Activated T-helper 1 cell treated with anti-CD3 and anti-CD28 coated beads, Interleukin-12 subunit alpha, Interleukin-12 subunit beta, Interleukin-2, Interleukin-4 antibody, amounts not matched to agents 30 ng/mL and 10 ng/mL and 1 ng/mL, durations not matched to agents 14 hours and 24 hours and 36 hours (primary cell): Measurements from ENCODE around the gene GTF3A. TPM values are rescaled to one million over a fixed set of nuclear protein-coding genes. Genes with fewer than 3 reads are reported as not detected.
A peak's percentile ranks its signal among the peaks of the same experiment; 100 is the strongest.

Experiments
- DNase-seq: peaks from one replicate; pipeline ENCODE4 v3.0.0; 2021; ENCODE audit warnings: low spot score
- H3K27ac Mint-ChIP-seq: one replicate; pipeline ENCODE4 v1.8.0; 2021; ENCODE audit warnings: mild to moderate bottlenecking, mixed read lengths
- H3K27me3 Mint-ChIP-seq: one replicate; pipeline ENCODE4 v1.8.0; 2022; ENCODE audit warnings: mild to moderate bottlenecking, moderate library complexity, mixed read lengths; ENCODE audit not compliant: insufficient read depth
- H3K36me3 Mint-ChIP-seq: one replicate; pipeline ENCODE4 v1.8.0; 2021; ENCODE audit warnings: low read depth, mixed read lengths
- H3K4me1 Mint-ChIP-seq: one replicate; pipeline ENCODE4 v1.8.0; 2021; ENCODE audit warnings: low read depth, mixed read lengths
- H3K4me3 Mint-ChIP-seq: one replicate; pipeline ENCODE4 v1.8.0; 2021; ENCODE audit warnings: mild to moderate bottlenecking, moderate library complexity, mixed read lengths
- H3K9me3 Mint-ChIP-seq: one replicate; pipeline ENCODE4 v1.8.0; 2021; ENCODE audit warnings: mixed read lengths
- intact Hi-C: fragments of 100-400 bp; cut with micrococcal nuclease; formaldehyde crosslinking; loops from one replicate; pipeline ENCODE4 v1.15.1; 2024
- total RNA-seq: library from RNA; stranded (reverse); gene quantifications from 2 replicates; pipeline ENCODE4 v1.2.3, GENCODE V29; 2022

GTF3A gene
- total RNA-seq, 1 donor from 2014 or later, result 255 TPM

GRCh38 chr13:27415116-27415515 lies 9.3 kb upstream of the GTF3A start:
- no peak overlapping the region for H3K4me3 Mint-ChIP-seq
- peaks cover 22% of the 10 kb centered on the region for H3K27me3 Mint-ChIP-seq
- intact Hi-C loops, result no loop called here
- H3K4me1 Mint-ChIP-seq, result peaks cover 7% of the 10 kb centered on the region
- no peaks in the 10 kb centered on the region for H3K36me3 Mint-ChIP-seq
- H3K9me3 Mint-ChIP-seq, result no peaks in the 10 kb centered on the region
- no peak overlapping the region for H3K27ac Mint-ChIP-seq
- DNase-seq, result no peak

GRCh38 chr13:27419328-27419727 lies 5.1 kb upstream of the GTF3A start:
- no peak for DNase-seq
- no peak overlapping the region for H3K27ac Mint-ChIP-seq
- no peaks in the 10 kb centered on the region for H3K9me3 Mint-ChIP-seq
- H3K27me3 Mint-ChIP-seq, result no peaks in the 10 kb centered on the region
- H3K4me3 Mint-ChIP-seq, result no peak overlapping the region
- intact Hi-C loops, result no loop called here
- no peaks in the 10 kb centered on the region for H3K36me3 Mint-ChIP-seq
- H3K4me1 Mint-ChIP-seq, result peaks cover 7% of the 10 kb centered on the region

- no peaks in the 10 kb centered on the region for H3K27me3 Mint-ChIP-seq
- no peak for DNase-seq
- peaks cover 9% of the 10 kb centered on the region for H3K36me3 Mint-ChIP-seq
- intact Hi-C loops, result no loop called here
- H3K27ac Mint-ChIP-seq, result no peak overlapping the region
- H3K4me1 Mint-ChIP-seq, result peaks cover 19% of the 10 kb centered on the region
- no peak overlapping the region for H3K4me3 Mint-ChIP-seq
- H3K9me3 Mint-ChIP-seq, result no peaks in the 10 kb centered on the region
These were observed 3.1 kb upstream of the GTF3A start for GRCh38 chr13:27421101-27421871.

- peaks cover 23% of the 10 kb centered on the region for H3K36me3 Mint-ChIP-seq
- H3K27me3 Mint-ChIP-seq, result no peaks in the 10 kb centered on the region
- peaks cover 39% of the 10 kb centered on the region for H3K4me1 Mint-ChIP-seq
- H3K4me3 Mint-ChIP-seq, result peak overlapping the region; percentile 73
- no peaks in the 10 kb centered on the region for H3K9me3 Mint-ChIP-seq
- intact Hi-C loops, result no loop called here
- DNase-seq, result no peak
- H3K27ac Mint-ChIP-seq, result peak overlapping the region; percentile 69
These were observed 1.1 kb upstream of the GTF3A start for GRCh38 chr13:27423333-27423732.

- H3K27ac Mint-ChIP-seq, result peak overlapping the region; percentile 98
- no peaks in the 10 kb centered on the region for H3K27me3 Mint-ChIP-seq
- no peak for DNase-seq
- peaks cover 37% of the 10 kb centered on the region for H3K4me1 Mint-ChIP-seq
- peaks cover 28% of the 10 kb centered on the region for H3K36me3 Mint-ChIP-seq
- no peaks in the 10 kb centered on the region for H3K9me3 Mint-ChIP-seq
- H3K4me3 Mint-ChIP-seq, result peak overlapping the region; percentile 89
- intact Hi-C loops, result loop anchor here (5.0 kb wide), 3 partner anchors 153 to 842 kb away; partner anchors contain the start of gene RASL11A
These were observed 919 bp downstream of the GTF3A start for GRCh38 chr13:27425158-27425917.

GRCh38 chr13:27425918-27426630 lies 1.7 kb downstream of the GTF3A start:
- H3K9me3 Mint-ChIP-seq, result no peaks in the 10 kb centered on the region
- H3K4me3 Mint-ChIP-seq, result peak overlapping the region; percentile 89
- H3K4me1 Mint-ChIP-seq, result peaks cover 45% of the 10 kb centered on the region
- intact Hi-C loops, result loop anchor here (1.0 to 5.0 kb wide), 11 partner anchors 24 to 1293 kb away; partner anchors contain the start of genes MTIF3, POLR1D, RASL11A and RPL21
- no peaks in the 10 kb centered on the region for H3K27me3 Mint-ChIP-seq
- H3K36me3 Mint-ChIP-seq, result peaks cover 35% of the 10 kb centered on the region
- peak overlapping the region; percentile 98 for H3K27ac Mint-ChIP-seq
- peak; percentile 69 for DNase-seq

- peaks cover 56% of the 10 kb centered on the region for H3K4me1 Mint-ChIP-seq
These were observed 3.2 kb downstream of the GTF3A start for GRCh38 chr13:27427641-27428040.

GRCh38 chr13:27428160-27428559 lies 3.7 kb downstream of the GTF3A start:
- intact Hi-C loops, result loop anchor here (5.0 kb wide), 3 partner anchors 156 to 839 kb away; partner anchors contain the start of gene RASL11A
- Mint-ChIP-seq H3K9me3 (no peaks in the 10 kb centered on the region), H3K27me3 (no peaks in the 10 kb centered on the region), H3K36me3 (peaks cover 51% of the 10 kb centered on the region), H3K4me3 (peak overlapping the region; percentile 78), H3K27ac (peak overlapping the region; percentile 78), H3K4me1 (peaks cover 59% of the 10 kb centered on the region)
- no peak for DNase-seq

More at GRCh38 chr13:27427641-27428040, 3.2 kb downstream of the GTF3A start:
- DNase-seq, result no peak
- no peaks in the 10 kb centered on the region for H3K27me3 Mint-ChIP-seq
- peak overlapping the region; percentile 89 for H3K4me3 Mint-ChIP-seq
- peak overlapping the region; percentile 98 for H3K27ac Mint-ChIP-seq
- intact Hi-C loops, result loop anchor here (1.0 to 5.0 kb wide), 6 partner anchors 21 to 1291 kb away; partner anchors contain the start of genes RASL11A and SLC46A3
- H3K9me3 Mint-ChIP-seq, result no peaks in the 10 kb centered on the region
- H3K36me3 Mint-ChIP-seq, result peaks cover 47% of the 10 kb centered on the region

GRCh38 chr13:27432180-27432579 lies 7.8 kb downstream of the GTF3A start:
- H3K27ac Mint-ChIP-seq, result no peak overlapping the region
- no peak for DNase-seq
- no peaks in the 10 kb centered on the region for H3K9me3 Mint-ChIP-seq
- intact Hi-C loops, result no loop called here
- no peak overlapping the region for H3K4me3 Mint-ChIP-seq
- H3K4me1 Mint-ChIP-seq, result peaks cover 46% of the 10 kb centered on the region
- H3K36me3 Mint-ChIP-seq, result peaks cover 57% of the 10 kb centered on the region
- no peaks in the 10 kb centered on the region for H3K27me3 Mint-ChIP-seq

- peaks cover 57% of the 10 kb centered on the region for H3K36me3 Mint-ChIP-seq
These were observed 8.3 kb downstream of the GTF3A start for GRCh38 chr13:27432611-27433210.

GRCh38 chr13:27437126-27437525 lies 12.7 kb downstream of the GTF3A start:
- Mint-ChIP-seq H3K9me3 (no peaks in the 10 kb centered on the region), H3K4me3 (no peak overlapping the region), H3K36me3 (peaks cover 52% of the 10 kb centered on the region), H3K27me3 (no peaks in the 10 kb centered on the region), H3K4me1 (peaks cover 53% of the 10 kb centered on the region), H3K27ac (no peak overlapping the region)
- intact Hi-C loops, result no loop called here
- DNase-seq, result no peak

More at GRCh38 chr13:27432611-27433210, 8.3 kb downstream of the GTF3A start:
- Mint-ChIP-seq H3K27me3 (no peaks in the 10 kb centered on the region), H3K9me3 (no peaks in the 10 kb centered on the region), H3K4me1 (peaks cover 46% of the 10 kb centered on the region), H3K27ac (no peak overlapping the region), H3K4me3 (no peak overlapping the region)
- intact Hi-C loops, result no loop called here
- DNase-seq, result no peak

- intact Hi-C loops, result loop anchor here (10.0 kb wide), 1 partner anchor 1214 kb away; the partner anchor contains the start of gene POMP
- Mint-ChIP-seq H3K4me1 (peaks cover 57% of the 10 kb centered on the region), H3K27ac (no peak overlapping the region), H3K27me3 (no peaks in the 10 kb centered on the region), H3K4me3 (no peak overlapping the region), H3K36me3 (peaks cover 40% of the 10 kb centered on the region), H3K9me3 (no peaks in the 10 kb centered on the region)
- DNase-seq, result no peak
These were observed 16.0 kb downstream of the GTF3A start for GRCh38 chr13:27440408-27440807.
